GM19240 (cell line): Measurements from ENCODE around the gene ATP2B2.
"Not testable (repeated sequence)": the region's sequence is repeated elsewhere in the genome, so short reads cannot be mapped to it uniquely, and the experiment has no call there.

Experiments used
- DNase-seq: peaks from one replicate; pipeline ENCODE4 v3.0.0; 2011; ENCODE audit warnings: low spot score; ENCODE audit not compliant: insufficient read length

Gene ATP2B2

DNA sequence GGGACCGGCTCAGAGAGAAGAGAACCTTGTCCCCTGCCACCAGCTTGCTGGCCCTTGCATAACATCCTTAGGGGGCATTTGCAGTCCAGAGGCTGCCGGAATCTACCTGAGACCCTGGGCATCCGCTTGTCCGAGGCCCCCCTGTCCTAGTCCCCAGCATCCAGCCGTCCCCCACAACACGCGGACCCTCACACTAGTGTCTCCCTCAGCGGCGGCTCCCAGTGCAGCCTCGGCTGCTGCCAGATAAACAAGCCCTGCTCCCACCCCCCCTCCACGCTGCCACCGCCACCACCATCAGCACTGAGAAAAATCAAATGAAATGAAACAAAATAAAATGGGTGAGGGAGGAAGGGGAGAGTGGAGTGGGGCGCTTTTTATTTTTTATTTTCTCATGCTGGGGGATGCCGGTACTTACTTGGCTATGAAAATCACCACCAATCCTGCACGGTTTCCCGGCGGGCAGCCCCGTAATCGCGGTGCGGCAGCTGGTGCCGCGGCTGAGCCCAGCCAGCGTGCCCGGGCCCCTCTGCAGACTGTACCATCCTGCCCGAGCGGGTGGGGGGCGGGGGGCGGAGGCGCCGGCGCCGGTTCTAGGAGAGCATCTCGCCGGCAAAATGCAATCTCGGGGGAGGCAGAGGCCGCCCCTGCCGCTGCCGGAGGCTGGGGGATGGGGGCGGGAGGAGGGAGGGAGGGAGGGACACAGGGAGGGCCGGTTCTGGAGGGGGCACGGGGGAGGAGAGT lies at the start of gene ATP2B2:
ATP2B2 (minus strand) TSS at position 537 of the 741 bp plus-strand sequence. CDS start 56,043 bp downstream, outside the sequence.
- no peak for DNase-seq

DNA sequence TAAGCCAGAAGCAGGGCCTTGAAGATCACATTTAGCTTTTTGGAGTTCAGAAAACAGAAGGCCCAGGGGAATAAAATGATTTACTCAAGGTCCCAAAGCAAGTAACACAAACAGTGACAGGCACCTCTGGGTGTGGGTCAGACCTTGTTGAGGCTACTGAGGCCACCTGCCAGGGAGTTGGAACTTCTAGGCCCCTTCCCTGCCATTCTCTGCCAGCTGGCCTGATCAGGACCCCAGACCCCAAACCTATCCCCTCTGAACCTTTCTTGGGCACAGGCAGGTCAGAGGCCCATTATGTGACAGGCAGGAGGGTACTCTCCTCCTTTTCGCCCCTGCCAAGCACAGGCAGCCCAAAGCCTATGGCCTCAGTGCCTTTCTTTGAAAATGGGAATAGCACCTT lies 49.4 kb upstream of the ATP2B2 start:
- DNase-seq: no peak

DNA sequence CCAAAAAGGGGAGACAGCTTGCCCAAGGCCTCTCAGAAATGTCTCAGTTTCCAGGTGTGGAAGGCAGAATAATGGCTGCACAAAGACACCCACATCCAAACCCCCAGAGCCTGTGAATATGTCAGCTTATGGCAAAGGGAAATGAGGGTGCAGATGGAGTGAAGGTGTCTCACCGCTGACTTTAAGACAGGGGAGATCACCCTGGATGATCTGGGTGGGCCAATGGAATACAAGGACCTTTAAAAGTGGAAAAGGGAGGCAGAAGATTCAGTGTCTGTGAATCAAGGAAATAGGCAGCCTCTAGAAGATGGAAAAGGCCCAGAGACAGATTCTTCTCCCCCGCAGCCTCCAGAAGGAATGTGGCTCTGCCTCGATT lies 48.8 kb upstream of the ATP2B2 start:
- DNase-seq: no peak

DNA sequence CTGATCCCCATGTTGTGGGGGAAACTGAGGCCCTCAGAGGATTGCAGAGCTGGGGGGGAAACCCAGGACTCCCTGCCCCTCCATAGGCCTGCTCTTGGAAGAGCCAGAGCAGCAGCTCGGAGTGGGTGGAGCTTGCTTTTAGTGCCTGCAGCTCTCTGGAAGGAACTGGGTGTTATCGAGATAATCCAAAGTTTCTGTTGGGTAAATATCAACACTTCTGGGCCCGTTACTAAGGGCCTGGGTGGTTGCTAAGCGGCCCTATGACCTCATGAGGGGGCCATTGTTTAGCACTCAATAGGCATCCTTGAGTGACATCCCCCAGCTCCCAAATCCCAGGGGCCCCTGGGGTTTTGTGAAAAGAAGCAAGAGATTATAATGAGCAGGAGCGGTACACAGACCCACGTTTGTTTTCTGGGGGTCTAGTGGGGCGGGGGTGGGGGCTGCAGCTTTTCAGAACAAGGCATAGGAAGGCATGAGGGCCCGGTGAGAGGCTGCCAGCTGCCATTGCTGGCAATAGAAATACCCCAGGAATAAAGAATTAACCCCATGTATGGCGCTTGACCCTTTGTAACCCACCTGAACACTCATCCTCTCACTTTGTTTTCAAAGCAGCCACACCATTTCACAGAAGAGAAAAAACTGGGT lies 48.3 kb upstream of the ATP2B2 start:
- no peak for DNase-seq

DNA sequence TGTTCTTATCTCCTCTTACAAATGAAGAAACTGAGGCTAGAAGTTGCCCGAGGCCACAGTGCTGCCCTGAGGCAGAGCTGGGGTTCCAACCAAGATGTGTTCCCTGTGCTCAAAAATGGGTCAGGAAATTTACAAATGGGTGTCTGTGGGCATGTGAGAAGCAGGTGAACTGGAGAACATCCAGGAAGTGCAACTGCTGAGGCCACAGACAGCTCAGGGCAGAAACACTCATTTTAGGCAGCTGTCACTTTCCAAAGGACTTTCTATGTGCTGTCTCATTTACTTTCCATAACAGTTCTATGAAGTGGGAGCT lies 47.2 kb upstream of the ATP2B2 start:
- DNase-seq: no peak

GRCh38 chr3:10551821-10552630 lies 46.6 kb upstream of the ATP2B2 start:
- no peak for DNase-seq

- DNase-seq: no peak
Measured at GRCh38 chr3:10551139-10551538, 45.8 kb upstream of the ATP2B2 start.

DNA sequence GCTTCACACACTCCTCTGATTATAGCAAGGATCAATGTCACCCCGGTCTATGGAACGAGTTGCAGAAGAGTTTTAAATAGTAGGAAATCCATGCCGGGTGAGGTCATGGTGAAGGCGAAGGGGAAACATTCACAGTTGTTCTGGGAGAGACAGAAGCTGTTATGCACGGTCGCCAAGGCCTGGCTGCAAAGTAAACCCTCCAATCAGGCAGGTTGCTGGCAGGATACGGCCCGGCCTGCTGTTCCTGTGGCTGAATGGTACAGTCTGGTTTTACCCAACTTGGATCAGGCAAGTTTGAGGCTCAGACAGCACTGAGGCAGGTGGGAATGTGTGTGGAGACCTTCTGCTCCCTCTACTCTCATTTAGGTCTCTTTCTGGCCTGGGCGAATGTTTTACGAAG lies 45.3 kb upstream of the ATP2B2 start:
- DNase-seq: no peak

DNA sequence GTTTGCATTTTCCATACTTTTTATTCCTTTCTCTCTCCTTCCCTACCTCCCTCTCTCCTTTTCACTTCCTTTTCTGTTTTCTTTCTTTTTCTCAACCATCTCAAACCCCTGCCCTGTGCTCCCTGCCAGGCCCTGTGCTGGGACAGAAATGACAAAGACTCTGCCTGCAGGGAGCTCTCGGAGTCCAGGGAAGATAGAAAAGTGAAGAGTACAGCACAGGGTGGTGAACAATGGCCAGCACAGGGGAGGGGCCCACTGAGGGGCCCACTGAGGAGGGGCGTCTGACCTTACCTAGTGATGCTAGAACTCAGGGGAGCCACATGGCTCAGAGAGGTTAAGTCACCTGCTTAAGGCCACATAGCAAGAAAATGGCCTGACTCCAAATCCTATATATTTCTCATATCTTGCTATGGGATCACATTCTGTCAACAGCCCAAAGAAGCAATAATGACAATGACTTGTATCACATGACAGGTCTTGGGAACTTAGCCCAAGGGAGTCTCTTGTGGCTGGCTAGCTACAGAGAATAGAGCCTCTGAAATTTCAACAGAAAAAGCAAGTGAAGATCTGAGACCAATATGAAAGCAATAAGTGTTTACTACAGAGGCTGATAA lies 44.3 kb upstream of the ATP2B2 start:
- DNase-seq: no peak

- no peak for DNase-seq
Measured at GRCh38 chr3:10548992-10549391, 43.6 kb upstream of the ATP2B2 start.

- DNase-seq: no peak
Measured at GRCh38 chr3:10547841-10548783, 42.7 kb upstream of the ATP2B2 start.

DNA sequence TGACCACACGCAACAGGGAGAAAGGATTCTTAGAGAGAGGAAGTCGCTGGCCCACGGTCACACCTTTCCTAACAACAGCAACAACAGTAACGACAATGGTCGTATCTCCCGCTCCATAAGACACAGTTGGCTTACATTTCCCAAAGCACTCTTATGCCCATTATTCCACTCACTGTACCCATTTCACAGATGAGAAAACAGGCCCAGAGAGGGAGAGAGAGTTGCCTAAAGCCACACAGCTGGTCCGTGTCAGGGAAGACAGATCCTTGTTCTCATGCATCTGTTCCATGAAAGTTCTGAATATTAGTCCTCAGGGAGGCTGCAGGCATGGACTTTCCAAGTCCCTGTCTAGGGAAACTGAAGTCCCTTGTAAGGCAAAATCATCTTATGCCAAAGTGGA lies 42.0 kb upstream of the ATP2B2 start:
- DNase-seq: no peak

DNA sequence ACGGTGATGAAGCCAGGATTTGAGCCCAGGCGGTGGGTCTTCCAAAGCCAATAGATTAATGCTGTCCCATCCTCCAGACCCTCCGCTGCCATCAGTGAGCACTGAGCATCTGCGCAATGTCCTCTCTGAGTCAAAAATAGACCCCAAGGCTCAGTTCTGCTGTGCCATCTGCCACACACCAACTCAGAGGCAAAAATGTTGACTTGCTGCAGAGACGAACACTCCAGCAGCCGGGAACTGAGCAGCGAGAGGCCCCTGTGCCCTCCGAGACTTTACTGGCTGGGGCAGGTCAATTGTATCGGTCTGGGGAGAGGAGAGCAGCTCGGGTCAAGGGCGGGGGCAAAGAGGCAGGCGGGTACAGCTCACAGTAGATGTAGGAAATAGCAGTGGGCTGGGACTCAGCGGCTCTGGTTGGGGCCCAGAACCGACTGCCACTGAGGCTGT lies 41.5 kb upstream of the ATP2B2 start:
- DNase-seq: no peak

GRCh38 chr3:10546181-10546624 lies 40.8 kb upstream of the ATP2B2 start:
- no peak for DNase-seq

- no peak for DNase-seq
Measured at GRCh38 chr3:10542518-10542917, 37.1 kb upstream of the ATP2B2 start.

DNA sequence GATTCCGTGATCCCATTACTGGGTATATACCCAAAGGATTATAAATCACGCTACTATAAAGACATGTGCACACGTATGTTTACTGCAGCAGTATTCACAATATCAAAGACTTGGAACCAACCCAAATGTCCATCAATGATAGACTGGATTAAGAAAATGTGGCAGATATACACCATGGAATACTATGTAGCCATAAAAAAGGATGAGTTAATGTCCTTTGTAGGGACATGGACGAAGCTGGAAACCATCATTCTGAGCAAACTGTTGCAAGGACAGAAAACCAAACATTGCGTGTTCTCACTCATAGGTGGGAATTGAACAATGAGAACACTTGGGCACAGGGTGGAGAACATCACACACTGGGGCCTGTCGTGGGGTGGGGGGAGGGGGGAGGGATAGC lies 35.0 kb upstream of the ATP2B2 start:
- not testable (repeated sequence) for DNase-seq

GRCh38 chr3:10534066-10534465 lies 28.7 kb upstream of the ATP2B2 start:
- DNase-seq: no peak

- DNase-seq: no peak
Measured at GRCh38 chr3:10533737-10534023, 28.3 kb upstream of the ATP2B2 start.

DNA sequence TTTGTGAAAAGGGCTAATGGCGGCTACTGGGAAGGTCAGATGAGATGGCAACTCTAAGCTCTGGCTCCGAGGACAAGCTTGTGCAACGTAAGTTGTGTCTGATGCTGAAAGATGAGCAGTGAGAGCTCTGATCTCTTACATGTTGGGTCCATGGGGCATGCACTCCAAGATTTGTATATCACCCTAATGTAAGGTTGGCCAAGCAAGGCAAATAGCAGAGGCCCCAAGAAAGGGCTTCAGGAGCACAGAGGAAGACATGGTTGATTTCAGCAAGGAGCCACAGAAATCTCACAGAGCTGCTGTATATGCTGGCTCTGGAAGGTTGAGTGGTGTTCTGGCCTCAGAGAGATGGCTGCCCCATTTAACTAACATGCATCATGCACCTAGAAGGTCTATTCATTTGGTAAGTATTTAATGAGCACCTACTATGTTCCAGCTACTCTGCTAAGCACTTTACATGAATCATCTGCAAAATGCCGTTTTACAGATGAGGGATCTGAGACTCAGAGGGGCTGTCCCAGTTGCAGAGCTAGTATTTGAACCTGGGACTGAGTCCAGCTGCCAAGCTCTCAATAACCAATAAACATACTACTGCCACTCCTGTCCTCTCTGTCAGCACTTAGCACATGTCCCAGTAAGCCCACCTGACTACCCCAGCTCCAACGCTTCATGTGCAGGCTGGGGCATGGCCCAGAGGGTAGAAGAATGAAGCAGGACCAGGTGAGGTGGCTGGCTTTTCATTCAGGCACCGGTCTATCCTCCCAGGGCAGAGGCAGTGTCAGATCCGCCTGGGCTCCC lies 27.8 kb upstream of the ATP2B2 start:
- DNase-seq: no peak

DNA sequence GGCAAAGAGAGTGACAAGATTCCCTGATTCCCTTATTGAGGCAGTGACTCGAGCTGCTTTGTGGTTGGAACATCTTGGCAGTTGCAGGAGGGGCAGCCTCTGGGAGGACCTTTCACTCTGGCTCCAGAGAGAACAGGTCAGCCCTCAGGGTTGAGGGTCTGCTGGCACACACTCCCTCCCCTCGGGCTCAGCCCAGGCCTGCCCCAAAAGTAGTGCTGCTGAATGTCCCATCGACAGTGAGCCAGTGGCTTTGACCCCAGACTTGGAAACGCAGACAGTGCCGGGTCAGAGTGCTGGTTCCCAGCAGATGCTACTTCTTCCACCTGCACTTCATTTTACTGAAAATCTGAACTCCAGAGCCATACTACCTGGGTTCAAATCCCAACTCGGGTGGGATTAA lies 25.6 kb upstream of the ATP2B2 start:
- no peak for DNase-seq
